PC-3 (cell line): ENCODE measurements around the gene CDCA8. TPM values are rescaled to one million over a fixed set of nuclear protein-coding genes. Genes with fewer than 3 reads are reported as not detected.

ENCODE experiments used
- ATAC-seq: fragments of 200-7000 bp; cut with Tn5 transposase; 2 replicates; pipeline ENCODE4 v1.9.1; 2020; ENCODE audit warnings: mild to moderate bottlenecking, moderate library complexity
- BruUV-seq: library from RNA; stranded (reverse); fragments of 400-500 nt; replicated peaks from 2 replicates; lab custom pipeline; 2021; lab: Mats Ljungman, UMichigan
- CTCF ChIA-PET: fragments of 300-600 bp; sonication (Branson Sonifier 250); formaldehyde crosslinking; loops from one replicate; lab custom pipeline; 2022; ENCODE audit warnings: antibody characterized with exemption; lab: Charles Lee
- POLR2A ChIA-PET: fragments of 300-600 bp; sonication (Branson Sonifier 250); formaldehyde crosslinking; loops from one replicate; lab custom pipeline; 2022; ENCODE audit warnings: antibody characterized with exemption; ENCODE audit not compliant: unreplicated experiment; lab: Charles Lee
- DNase-seq: peaks from one replicate; pipeline ENCODE4 v3.0.0-alpha.2; 2015
- H2AFZ ChIP-seq: fragments of 300-600 bp; sonication (generic); 2 replicates; pipeline ENCODE4 v1.6.0; 2016; ENCODE audit warnings: antibody characterized with exemption, low read length
- H3F3A ChIP-seq: fragments of 300-600 bp; sonication (generic); one replicate; pipeline ENCODE4 v1.6.0; 2017; ENCODE audit warnings: antibody characterized with exemption, low read length, control low read depth, mild to moderate bottlenecking; ENCODE audit not compliant: unreplicated experiment
- H3K27ac ChIP-seq: fragments of 300-600 bp; sonication (generic); 2 replicates; pipeline ENCODE4 v1.5.1; 2016; ENCODE audit warnings: mild to moderate bottlenecking, low read length
- H3K27me3 ChIP-seq: fragments of 300-600 bp; sonication (generic); 2 replicates; pipeline ENCODE4 v1.6.1; 2016; ENCODE audit warnings: low read length, mixed read lengths
- H3K36me3 ChIP-seq: fragments of 300-600 bp; sonication (generic); 2 replicates; pipeline ENCODE4 v1.6.1; 2016; ENCODE audit warnings: low read depth, mixed run types, low read length, mixed read lengths
- H3K4me1 ChIP-seq: fragments of 300-600 bp; sonication (generic); 2 replicates; pipeline ENCODE4 v1.5.1; 2016; ENCODE audit warnings: low read length; ENCODE audit not compliant: insufficient read depth
- H3K4me2 ChIP-seq: fragments of 300-600 bp; sonication (generic); 2 replicates; pipeline ENCODE4 v1.6.0; 2016; ENCODE audit warnings: low read length
- H3K4me3 ChIP-seq: fragments of 300-600 bp; sonication (generic); 2 replicates; pipeline ENCODE4 v1.5.1; 2016; ENCODE audit warnings: mild to moderate bottlenecking, low read length, mixed read lengths
- H3K79me2 ChIP-seq: fragments of 300-600 bp; sonication (generic); 2 replicates; pipeline ENCODE4 v1.6.1; 2017; ENCODE audit warnings: low read length, mixed read lengths
- H3K9ac ChIP-seq: fragments of 300-600 bp; sonication (generic); 2 replicates; pipeline ENCODE4 v1.6.0; 2016; ENCODE audit warnings: mild to moderate bottlenecking, low read length
- H3K9me2 ChIP-seq: fragments of 300-600 bp; sonication (generic); replicated peaks from 2 replicates; pipeline ENCODE4 v1.6.1; 2016; ENCODE audit warnings: mixed run types, low read length, mixed read lengths
- H3K9me3 ChIP-seq: fragments of 300-600 bp; sonication (generic); 2 replicates; pipeline ENCODE4 v1.6.1; 2016; ENCODE audit warnings: low read length, mixed read lengths
- H4K20me1 ChIP-seq: fragments of 300-600 bp; sonication (generic); 2 replicates; pipeline ENCODE4 v1.6.1; 2016; ENCODE audit warnings: low read length, mixed read lengths
- EZH2 ChIP-seq: fragments of 300-600 bp; sonication (generic); IDR thresholded peaks from one replicate; pipeline ENCODE4 v1.6.1; 2017; ENCODE audit warnings: antibody characterized with exemption, mild to moderate bottlenecking, low read length; ENCODE audit not compliant: unreplicated experiment
- EZH2phosphoT487 ChIP-seq: fragments of 300-600 bp; sonication (generic); IDR thresholded peaks from 2 replicates; pipeline ENCODE4 v1.6.1; 2018; ENCODE audit warnings: mild to moderate bottlenecking, antibody characterized with exemption, low read length, borderline replicate concordance
- intact Hi-C: fragments of 100-400 bp; cut with micrococcal nuclease; formaldehyde crosslinking; loops from 2 replicates; pipeline ENCODE4 v1.9.0; 2023
- total RNA-seq: library from RNA; depleted of rRNA; stranded (reverse); fragments of >200 nt; gene quantifications from 2 replicates; pipeline ENCODE4 v1.2.3, GENCODE V29; 2014
- TF ChIP-seq, protein P1 (sequence below): fragments of 300-600 bp; sonication (generic); conservative IDR thresholded peaks from 2 replicates; pipeline ENCODE4 v1.5.1; 2017; ENCODE audit warnings: antibody characterized with exemption, low read depth, mild to moderate bottlenecking, low read length

Gene CDCA8
- total RNA-seq, 1 experiment from 2014 or later = 31.8 TPM

GRCh38 chr1:37708471-37708870 is 16.2 kb downstream of the CDCA8 start:
- Histone ChIP-seq H3K27ac (no peak overlapping the region), H3K27me3 (no peaks in the 10 kb centered on the region), H4K20me1 (no peaks in the 10 kb centered on the region), H3K9ac (no peak overlapping the region), H2AFZ (no peak overlapping the region), H3F3A (no peaks in the 10 kb centered on the region), H3K79me2 (no peaks in the 10 kb centered on the region), H3K9me3 (no peaks in the 10 kb centered on the region), H3K9me2 (no peaks in the 10 kb centered on the region), H3K4me3 (no peak overlapping the region), H3K4me2 (no peak overlapping the region), H3K36me3 (peaks cover 46% of the 10 kb centered on the region), H3K4me1 (no peaks in the 10 kb centered on the region)
- ChIA-PET CTCF (no interaction called here), POLR2A (no interaction called here)
- ATAC-seq (no peak), DNase-seq (no peak)
- intact Hi-C loops = no loop called here
- TF ChIP-seq EZH2phosphoT487 = no peak
- TF ChIP-seq EZH2 = no peak
- TF ChIP-seq, protein P1, sequence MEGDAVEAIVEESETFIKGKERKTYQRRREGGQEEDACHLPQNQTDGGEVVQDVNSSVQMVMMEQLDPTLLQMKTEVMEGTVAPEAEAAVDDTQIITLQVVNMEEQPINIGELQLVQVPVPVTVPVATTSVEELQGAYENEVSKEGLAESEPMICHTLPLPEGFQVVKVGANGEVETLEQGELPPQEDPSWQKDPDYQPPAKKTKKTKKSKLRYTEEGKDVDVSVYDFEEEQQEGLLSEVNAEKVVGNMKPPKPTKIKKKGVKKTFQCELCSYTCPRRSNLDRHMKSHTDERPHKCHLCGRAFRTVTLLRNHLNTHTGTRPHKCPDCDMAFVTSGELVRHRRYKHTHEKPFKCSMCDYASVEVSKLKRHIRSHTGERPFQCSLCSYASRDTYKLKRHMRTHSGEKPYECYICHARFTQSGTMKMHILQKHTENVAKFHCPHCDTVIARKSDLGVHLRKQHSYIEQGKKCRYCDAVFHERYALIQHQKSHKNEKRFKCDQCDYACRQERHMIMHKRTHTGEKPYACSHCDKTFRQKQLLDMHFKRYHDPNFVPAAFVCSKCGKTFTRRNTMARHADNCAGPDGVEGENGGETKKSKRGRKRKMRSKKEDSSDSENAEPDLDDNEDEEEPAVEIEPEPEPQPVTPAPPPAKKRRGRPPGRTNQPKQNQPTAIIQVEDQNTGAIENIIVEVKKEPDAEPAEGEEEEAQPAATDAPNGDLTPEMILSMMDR = no peak
- no TSS peak for BruUV-seq

DNA sequence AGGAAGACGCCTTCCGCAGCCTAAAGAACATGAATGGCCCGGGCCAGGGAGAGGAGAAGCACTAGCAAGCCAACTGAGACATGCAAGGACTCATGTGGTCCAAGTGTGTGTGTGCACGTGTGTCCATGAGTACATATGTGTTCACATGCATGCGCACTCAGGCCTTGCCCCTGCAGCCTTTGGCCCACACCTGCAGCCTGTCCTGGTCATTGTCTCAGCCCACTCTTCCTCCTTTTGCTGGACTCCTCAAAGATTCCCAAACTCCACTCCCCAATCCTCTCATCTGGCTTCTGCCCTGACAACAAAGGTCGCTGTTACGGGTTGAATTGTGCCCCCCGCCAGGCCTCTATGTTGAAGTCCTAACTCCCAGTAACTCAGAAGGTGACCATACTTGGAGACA is 21.9 kb downstream of the CDCA8 start:
- H3K4me2 ChIP-seq = no peak overlapping the region
- no peak overlapping the region for H2AFZ ChIP-seq
- intact Hi-C loops = no loop called here
- no peak overlapping the region for H3K27ac ChIP-seq
- H3K79me2 ChIP-seq = no peaks in the 10 kb centered on the region
- no peak overlapping the region for H3K9ac ChIP-seq
- POLR2A ChIA-PET = no interaction called here
- TF ChIP-seq, protein P1 = no peak
- TF ChIP-seq EZH2phosphoT487 = no peak
- TF ChIP-seq EZH2 = no peak
- no peaks in the 10 kb centered on the region for H4K20me1 ChIP-seq
- no peaks in the 10 kb centered on the region for H3K27me3 ChIP-seq
- no peak overlapping the region for H3K4me3 ChIP-seq
- no peaks in the 10 kb centered on the region for H3K9me2 ChIP-seq
- H3K36me3 ChIP-seq = peaks cover 8% of the 10 kb centered on the region; the same call in 1 of the 2 replicates
- no peaks in the 10 kb centered on the region for H3F3A ChIP-seq
- no peaks in the 10 kb centered on the region for H3K4me1 ChIP-seq
- ATAC-seq (no peak), DNase-seq (no peak)
- CTCF ChIA-PET = no interaction called here
- no peaks in the 10 kb centered on the region for H3K9me3 ChIP-seq
- BruUV-seq = no TSS peak

DNA sequence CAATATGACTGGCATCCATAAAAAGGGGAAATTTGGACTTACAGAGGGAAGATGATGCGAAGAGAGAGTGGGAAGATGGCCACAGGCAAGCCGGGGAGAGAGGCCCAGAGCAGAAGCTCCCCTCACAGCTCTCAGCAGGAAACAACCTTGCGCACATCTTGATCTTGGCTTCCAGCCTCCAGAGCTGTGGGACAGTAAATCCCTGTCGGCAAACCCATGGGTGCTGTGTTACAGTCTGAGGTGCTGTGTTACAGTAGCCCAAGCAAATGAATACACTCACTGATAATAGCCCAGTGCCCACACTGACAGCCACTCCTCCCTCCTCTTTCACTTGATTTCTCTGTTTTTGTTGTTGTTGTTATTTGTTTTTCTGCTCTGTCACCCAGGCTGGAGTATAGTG is 22.4 kb downstream of the CDCA8 start:
- H2AFZ ChIP-seq = no peak overlapping the region
- no peak overlapping the region for H3K4me3 ChIP-seq
- POLR2A ChIA-PET = no interaction called here
- no TSS peak for BruUV-seq
- no peaks in the 10 kb centered on the region for H4K20me1 ChIP-seq
- no peaks in the 10 kb centered on the region for H3K9me3 ChIP-seq
- DNase-seq (no peak), ATAC-seq (no peak)
- H3K79me2 ChIP-seq = no peaks in the 10 kb centered on the region
- no peaks in the 10 kb centered on the region for H3K4me1 ChIP-seq
- no peaks in the 10 kb centered on the region for H3K9me2 ChIP-seq
- peaks cover 4% of the 10 kb centered on the region; the same call in 1 of the 2 replicates for H3K36me3 ChIP-seq
- TF ChIP-seq, protein P1 = no peak
- TF ChIP-seq EZH2 (no peak), EZH2phosphoT487 (no peak)
- H3K9ac ChIP-seq = no peak overlapping the region
- no peaks in the 10 kb centered on the region for H3F3A ChIP-seq
- H3K4me2 ChIP-seq = no peak overlapping the region
- CTCF ChIA-PET = no interaction called here
- no peak overlapping the region for H3K27ac ChIP-seq
- intact Hi-C loops = no loop called here
- no peaks in the 10 kb centered on the region for H3K27me3 ChIP-seq
